EH (cell line): ENCODE results near the gene NFKB1.
"Not testable (repeated sequence)": the region's sequence is repeated elsewhere in the genome, so short reads cannot be mapped to it uniquely, and the experiment has no call there.

Experiments used
- DNase-seq: peaks from one replicate; pipeline ENCODE4 v3.0.0-alpha.2; 2015; ENCODE audit warnings: low read depth

Gene NFKB1

GRCh38 chr4:102598762-102599374 lies 97.7 kb downstream of the NFKB1 start:
- no peak for DNase-seq

- no peak for DNase-seq
These were observed 98.3 kb downstream of the NFKB1 start for GRCh38 chr4:102599455-102599854.

GRCh38 chr4:102599886-102600285 lies 98.7 kb downstream of the NFKB1 start:
- DNase-seq: no peak

GRCh38 chr4:102600689-102601088 lies 99.5 kb downstream of the NFKB1 start:
- no peak for DNase-seq

GRCh38 chr4:102601586-102602227 lies 100.5 kb downstream of the NFKB1 start:
- DNase-seq: no peak

GRCh38 chr4:102604222-102604940 lies 103.2 kb downstream of the NFKB1 start:
- no peak for DNase-seq

- DNase-seq: no peak
These were observed 105.1 kb downstream of the NFKB1 start for GRCh38 chr4:102606261-102606660.

GRCh38 chr4:102606846-102607450 lies 105.8 kb downstream of the NFKB1 start:
- no peak for DNase-seq

GRCh38 chr4:102608190-102608589 lies 107.0 kb downstream of the NFKB1 start:
- DNase-seq: peak; percentile 40

GRCh38 chr4:102610007-102610406 lies 108.8 kb downstream of the NFKB1 start:
- DNase-seq: peak; percentile 22

GRCh38 chr4:102610476-102610875 lies 109.3 kb downstream of the NFKB1 start:
- DNase-seq: no peak

- DNase-seq: no peak
These were observed 111.1 kb downstream of the NFKB1 start for GRCh38 chr4:102612210-102612609.

- DNase-seq: no peak
These were observed 111.7 kb downstream of the NFKB1 start for GRCh38 chr4:102612824-102613366.

GRCh38 chr4:102614801-102615200 lies 113.6 kb downstream of the NFKB1 start:
- DNase-seq: no peak

GRCh38 chr4:102616636-102617035 lies 115.5 kb downstream of the NFKB1 start:
- DNase-seq: no peak

GRCh38 chr4:102619021-102619420 lies 117.9 kb downstream of the NFKB1 start:
- not testable (repeated sequence) for DNase-seq

- DNase-seq: peak; percentile 73
These were observed 118.8 kb downstream of the NFKB1 start for GRCh38 chr4:102619776-102620631.

- DNase-seq: peak; percentile 88
These were observed 119.7 kb downstream of the NFKB1 start for GRCh38 chr4:102620697-102621497.

GRCh38 chr4:102623622-102624021 lies 122.5 kb downstream of the NFKB1 start:
- DNase-seq: peak; percentile 68

GRCh38 chr4:102624505-102624904 lies 123.3 kb downstream of the NFKB1 start:
- no peak for DNase-seq
